HS-27A (cell line): Measurements from ENCODE around the gene GTPBP10.
"Not testable (repeated sequence)": the region's sequence is repeated elsewhere in the genome, so short reads cannot be mapped to it uniquely, and the experiment has no call there.

Source experiments
- DNase-seq: peaks from one replicate; pipeline ENCODE4 v3.0.0-alpha.2; 2012; ENCODE audit warnings: low read depth, missing footprints

Gene GTPBP10, protein sequence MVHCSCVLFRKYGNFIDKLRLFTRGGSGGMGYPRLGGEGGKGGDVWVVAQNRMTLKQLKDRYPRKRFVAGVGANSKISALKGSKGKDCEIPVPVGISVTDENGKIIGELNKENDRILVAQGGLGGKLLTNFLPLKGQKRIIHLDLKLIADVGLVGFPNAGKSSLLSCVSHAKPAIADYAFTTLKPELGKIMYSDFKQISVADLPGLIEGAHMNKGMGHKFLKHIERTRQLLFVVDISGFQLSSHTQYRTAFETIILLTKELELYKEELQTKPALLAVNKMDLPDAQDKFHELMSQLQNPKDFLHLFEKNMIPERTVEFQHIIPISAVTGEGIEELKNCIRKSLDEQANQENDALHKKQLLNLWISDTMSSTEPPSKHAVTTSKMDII

DNA sequence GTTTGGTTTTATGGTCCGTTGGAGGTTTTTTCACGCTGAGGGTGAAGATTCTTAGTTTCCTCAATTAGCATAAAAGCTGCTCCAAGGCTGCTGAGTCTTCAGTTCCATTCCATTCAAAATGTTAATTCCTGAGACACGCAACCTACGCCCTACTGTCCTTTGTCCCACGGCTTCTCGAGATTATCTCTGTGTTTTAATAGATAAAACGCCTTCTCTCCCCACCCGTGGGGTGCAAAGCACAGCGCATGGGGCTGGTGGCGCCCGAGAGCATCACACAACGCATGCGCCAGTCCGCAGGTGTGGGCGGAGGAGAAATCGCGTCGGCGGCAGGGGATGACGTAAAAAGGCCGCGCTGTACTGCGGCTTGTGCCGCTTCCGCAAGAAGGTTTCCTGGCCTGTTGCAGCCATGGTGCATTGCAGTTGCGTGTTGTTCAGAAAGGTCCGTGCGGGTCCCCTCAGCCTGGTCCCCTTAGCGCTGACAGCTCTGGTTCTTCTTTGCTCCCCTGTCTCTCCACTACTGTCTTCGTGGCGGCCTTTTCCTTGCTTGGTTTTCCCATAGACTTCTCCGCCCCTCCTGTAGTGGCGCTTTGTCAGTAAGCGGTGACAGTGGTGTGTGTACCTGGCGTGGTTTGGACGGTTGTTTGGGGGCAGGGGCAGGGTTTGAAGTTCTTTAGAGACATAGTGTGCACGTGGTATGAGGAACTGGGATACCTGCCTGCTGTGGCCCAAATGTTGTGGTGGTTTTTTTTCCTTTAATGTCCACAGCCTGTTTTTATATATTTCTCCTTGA, at the start of gene GTPBP10:
TSS of gene GTPBP10 (plus strand) at position 381 of the 790 bp plus-strand sequence. CDS start at position 407, 26 bp downstream.
- peak; percentile 60 for DNase-seq

DNA sequence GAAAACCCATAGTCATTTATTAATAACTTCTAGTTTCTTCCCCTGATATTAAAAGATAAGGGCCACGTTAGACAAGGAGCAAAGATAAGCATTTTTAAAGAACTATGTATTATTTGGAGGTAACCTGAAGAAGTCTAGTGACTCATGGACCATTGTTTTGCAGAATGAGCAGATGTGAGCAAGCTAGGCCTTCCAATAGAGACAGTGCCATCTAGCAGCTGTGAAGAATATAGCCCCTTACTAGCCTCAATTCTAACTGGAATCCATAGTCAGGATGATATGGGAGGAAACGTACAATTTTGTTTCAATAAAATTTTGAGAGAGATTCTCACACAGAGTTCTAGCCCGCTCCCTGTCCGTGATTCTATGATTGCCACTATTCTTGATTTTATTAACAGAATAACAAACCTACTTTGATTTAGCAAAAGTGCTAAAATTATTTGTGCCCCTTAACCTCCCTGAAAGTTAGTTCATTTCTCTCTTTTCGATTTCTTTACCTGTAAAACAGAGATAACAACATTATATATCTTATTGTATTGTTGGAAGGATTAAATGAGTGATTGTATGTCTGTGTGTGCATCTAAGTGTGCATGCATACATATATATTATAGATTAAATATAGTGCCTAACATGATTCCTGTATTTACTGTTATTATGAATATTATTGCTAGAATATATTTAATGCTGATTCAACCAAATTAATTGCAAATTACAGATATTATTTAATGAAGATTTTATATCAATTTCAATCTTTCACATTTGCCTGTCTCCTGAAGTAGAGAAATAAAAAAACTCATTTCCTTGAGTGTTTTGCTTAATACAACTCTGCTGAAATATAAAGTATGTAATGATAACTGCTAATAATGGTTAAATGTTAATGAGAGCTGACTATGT, 48.1 kb upstream of the GTPBP10 start:
- no peak for DNase-seq

DNA sequence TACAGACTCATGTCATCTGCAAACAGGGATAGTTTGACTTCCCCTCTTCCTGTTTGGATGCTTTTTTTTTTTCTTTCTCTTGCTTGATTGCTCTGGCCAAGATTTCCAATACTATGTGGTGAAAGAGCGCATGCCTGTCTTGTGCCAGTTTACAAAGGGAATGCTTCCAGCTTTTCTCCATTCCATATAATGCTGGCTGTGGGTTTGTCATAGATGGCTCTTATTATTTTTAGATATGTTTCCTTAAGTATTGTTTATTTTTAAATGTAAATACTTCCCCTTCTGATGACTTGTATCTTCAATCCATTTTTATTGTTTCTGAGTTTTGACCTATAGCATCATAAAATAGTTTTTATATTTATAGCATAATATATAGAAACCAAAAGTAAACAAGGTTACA, 43.3 kb upstream of the GTPBP10 start:
- no peak for DNase-seq

DNA sequence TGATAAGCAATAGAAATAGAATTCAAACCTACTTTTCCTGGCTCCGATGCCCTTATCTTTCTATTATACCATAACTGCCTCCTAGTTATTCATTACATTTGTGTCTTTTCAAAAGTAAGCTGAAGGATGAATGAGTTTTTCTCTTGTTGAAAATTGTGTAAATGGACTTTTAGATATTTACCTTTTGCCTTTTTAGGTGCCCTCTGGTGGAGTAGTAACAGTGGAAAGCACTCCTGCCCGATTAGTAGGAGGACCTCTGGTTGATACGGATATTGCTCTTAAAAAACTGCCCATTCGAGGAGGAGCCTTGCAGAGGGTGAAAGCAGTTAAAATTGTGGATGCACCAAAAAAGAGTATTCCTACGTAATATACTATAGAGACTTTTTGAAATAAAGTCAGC, 36.6 kb upstream of the GTPBP10 start:
- DNase-seq: no peak

DNA sequence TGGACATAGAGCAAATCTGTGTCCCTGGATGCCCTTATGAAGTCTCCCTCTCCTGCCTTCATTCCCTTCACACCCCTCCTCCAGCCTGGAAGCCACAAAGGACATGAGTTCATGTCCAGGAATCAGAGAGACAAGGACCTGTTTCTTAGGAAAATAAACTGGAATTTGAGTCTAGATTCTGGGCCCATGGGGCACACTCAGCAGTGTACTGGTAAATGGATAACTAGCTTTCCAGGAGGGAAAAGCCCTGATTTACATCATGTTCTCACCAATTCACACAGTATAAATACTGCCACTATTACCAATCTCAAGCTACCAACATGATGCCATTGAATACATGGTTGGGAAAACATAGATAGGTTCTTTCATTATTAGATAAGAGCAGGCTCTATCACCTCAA, 35.3 kb upstream of the GTPBP10 start:
- DNase-seq: no peak

DNA sequence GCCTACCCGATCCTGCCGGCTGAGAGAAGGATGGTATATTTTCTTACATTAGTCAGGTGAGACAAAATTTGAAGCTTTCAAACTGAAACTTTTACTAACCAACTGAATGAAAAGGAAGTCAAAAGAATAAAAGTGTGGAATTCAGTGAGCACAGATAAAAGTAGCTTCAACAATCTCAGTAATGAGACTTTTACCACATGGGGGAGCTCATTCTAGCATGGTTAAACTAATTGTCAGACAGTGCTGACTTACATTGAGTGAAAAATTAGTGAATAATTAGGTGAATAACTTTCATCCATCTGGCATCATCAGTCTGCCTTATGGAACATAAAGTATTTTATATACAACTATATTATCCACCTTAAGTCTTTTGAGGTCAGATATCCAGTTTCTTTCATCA, 33.8 kb upstream of the GTPBP10 start:
- no peak for DNase-seq

DNA sequence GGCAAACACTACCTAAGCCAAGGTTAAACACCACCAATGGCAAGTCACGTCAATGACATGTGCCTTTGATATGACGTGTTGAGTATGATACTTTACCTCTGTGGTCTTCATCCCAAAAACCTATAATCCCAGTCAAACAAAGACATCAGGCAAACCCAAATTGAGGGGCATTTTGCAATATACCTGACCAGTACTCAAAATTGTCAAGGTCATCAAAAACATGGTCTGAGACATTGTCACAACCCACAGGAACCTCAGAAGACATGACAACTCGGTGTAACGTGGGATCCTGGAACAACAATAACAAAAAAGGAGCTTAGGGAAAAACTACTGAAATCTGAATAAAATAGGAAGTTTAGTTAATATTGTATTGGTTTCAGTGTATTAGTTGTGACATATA, 32.6 kb upstream of the GTPBP10 start:
- no peak for DNase-seq

DNA sequence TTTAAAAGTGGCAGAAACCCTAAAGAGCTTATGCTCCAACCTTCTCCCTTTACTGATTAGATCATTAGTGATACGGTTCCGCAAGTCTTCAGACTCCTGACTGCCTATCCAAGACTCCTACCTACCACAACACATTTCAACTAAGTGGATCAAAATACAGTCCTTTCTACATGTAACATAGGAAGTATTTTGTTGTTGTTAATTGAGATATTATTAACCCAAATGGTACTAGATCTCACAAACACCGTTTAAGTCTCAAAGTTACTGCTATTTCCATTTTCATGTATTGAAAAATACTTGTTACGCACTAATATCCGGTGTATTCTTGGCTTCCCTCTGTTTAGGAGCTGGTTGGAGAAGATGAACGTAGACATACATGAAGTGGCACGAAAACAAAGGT, 26.5 kb upstream of the GTPBP10 start:
- no peak for DNase-seq

DNA sequence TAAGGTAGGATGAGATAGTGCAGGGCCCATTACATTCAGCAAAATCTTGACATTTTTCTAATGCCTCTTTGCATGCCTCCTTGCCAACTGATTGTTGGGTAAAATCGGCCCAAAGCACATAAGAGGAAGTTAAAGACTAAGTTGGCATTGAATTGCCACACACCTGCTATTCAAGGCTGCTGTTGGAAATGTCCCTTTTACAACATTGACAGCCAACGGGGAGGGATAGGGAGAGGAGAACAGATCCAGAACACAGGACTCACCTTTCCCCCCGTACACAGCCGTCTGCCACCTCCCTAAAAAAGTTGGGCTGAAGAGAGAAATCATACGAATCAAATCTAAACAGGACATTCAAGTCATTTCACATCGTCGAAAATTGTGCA, 26.1 kb upstream of the GTPBP10 start:
- DNase-seq: no peak

DNA sequence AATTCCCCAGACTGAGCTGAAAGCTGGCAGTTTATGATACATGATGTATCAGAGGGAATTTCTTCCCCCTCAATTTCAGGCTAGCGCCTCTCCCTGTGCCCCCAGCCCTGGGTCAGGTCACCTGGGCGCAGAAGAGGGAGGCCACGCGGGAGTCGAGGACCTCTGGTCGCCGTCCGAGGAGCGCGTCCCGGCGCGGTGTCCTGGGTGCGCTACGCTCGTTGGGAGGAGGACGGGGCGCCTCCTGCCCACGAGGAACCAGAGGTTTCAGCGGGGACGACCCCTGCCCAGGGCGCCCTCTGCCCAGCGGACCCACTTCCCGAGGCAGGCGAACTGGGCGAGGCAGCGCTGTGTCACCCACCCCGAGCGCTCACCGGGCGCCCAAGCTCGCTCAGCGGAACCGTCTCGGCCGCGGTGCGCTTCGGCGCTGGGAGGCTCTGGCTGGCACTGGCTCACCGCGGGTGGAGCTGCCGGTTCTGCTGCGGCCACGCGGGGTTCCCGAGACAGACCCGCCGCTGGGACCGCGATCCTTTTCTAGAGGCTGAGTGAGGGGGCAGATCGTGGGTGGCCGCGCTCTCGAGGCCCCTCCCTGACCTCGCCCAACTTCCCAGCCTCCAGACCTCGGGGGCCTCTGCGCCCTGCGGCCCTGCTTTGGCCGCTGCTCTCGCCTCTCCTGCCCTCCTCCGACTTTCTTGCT, 25.6 kb upstream of the GTPBP10 start, which contains the start of gene FAM237B:
TSS of gene FAM237B (minus strand) at position 504 of the 694 bp plus-strand sequence. CDS start 1,556 bp downstream, outside the sequence.
- DNase-seq: no peak

DNA sequence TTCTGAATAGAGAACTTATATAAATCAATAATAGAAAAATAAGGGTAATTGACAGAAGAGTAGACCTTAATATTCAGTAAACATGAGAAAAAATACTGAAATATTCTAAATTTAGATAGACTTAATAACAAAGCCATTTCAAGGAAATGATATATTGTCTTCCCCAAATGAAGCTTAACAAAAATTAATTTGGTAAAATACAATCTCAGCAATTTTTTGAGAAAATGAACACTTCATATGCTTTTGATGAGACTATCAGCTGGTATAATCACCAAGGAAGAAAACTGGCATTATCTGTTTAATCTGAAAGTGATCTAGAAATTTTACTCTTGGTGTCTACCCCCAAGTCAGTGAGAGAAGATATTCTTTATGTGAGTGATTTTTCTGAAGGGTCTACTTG, 23.7 kb upstream of the GTPBP10 start:
- no peak for DNase-seq

DNA sequence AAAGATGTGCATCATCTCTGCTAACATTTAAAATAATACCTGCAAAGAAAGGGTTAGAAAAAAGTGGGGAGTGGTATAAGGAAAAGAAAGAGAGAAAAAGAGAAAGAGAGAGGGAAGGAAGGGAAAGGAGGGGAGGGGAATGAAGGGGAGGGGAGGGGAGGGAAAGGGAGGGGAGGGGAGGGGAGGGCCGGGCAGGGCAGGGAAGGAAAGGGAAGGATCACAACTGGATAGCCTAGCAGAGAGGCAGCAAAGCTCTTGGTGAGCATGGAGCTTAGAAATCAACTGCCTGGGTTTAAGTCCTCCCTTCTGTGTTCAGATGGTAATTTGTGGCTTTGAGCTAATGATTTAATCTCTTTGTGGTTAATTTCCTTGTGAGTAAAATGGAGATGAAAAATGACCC, 20.0 kb upstream of the GTPBP10 start:
- no peak for DNase-seq

DNA sequence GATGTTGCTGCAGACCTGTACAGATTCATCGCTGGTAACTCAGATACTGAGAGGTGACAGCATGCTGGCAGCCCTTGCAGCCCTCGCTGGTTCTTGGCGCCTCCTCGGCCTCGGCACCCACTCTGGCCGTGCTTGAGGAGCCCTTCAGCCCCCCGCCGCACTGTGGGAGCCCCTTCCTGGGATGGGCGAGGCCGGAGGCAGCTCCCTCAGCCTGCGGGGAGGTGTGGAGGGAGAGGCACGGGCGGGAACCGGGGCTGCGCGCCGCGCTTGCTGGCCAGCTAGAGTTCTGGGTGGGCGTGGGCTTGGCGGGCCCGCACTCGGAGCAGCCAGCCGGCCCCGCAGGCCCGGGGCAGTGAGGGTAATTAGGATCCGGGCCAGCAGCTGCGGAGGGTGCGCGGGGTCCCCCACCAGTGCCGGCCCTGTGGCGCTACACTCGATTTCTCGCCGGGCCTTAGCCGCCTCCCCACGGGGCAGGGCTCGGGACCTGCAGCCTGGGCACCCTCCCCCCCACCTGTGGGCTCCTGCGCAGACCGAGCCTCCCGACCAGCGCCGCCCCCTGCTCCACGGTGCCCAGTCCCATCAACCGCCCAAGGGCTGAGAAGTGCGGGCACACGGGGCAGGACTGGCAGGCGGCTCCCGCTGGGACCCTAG, 12.2 kb upstream of the GTPBP10 start:
- DNase-seq: no peak

DNA sequence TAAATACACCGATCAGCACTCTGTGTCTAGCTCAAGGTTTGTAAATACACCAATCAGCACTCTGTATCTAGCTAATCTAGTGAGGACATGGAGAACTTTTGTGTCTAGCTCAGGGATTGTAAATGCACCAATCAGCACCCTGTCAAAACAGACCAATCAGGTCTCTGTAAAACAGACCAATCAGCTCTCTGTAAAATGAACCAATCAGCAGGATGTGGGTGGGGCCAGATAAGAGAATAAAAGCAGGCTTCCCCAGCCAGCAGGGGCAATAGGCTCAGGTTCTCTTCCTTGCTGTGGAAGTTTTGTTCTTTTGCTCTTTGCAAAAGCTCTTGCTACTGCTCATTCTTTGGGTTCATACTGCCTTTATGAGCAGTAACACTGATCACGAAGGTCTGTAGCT, 11.6 kb upstream of the GTPBP10 start:
- not testable (repeated sequence) for DNase-seq

DNA sequence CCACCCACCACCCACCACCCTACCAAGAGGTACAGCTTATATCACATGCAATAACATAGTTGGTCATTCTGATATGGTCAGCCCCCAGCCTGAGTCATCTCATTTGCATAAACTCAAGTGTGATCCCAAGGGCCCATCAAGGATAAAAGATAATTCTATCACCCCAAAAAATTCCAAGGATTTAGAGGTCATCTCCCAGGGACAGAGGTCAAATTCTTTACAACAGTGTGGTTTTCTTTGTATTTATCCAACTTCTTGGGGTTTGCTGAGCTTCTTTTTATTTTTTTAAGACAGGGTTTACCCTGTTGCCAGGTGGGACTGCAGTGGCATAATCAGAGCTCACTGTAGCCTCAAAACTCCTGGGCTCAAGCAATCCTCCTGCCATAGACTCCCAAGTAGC, 9.4 kb upstream of the GTPBP10 start:
- DNase-seq: peak; percentile 40

DNA sequence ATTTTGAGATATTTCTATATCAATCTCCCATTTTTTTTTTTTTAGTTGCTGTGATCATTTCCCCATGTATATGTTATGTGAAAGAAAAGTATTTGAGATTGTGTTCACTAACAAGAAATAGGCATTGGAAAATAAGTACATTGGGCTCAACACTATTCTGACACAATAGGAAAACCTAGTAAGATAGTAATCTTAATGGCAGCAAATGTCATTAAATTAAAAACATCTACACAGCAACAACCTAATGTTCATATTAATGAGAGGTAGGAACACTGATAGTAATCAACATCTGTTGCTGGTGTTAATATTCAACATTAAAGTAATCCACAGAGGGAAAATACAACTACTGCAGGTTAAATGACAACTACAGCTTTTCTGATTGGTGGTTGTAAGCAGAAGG, 1.5 kb upstream of the GTPBP10 start:
- no peak for DNase-seq

DNA sequence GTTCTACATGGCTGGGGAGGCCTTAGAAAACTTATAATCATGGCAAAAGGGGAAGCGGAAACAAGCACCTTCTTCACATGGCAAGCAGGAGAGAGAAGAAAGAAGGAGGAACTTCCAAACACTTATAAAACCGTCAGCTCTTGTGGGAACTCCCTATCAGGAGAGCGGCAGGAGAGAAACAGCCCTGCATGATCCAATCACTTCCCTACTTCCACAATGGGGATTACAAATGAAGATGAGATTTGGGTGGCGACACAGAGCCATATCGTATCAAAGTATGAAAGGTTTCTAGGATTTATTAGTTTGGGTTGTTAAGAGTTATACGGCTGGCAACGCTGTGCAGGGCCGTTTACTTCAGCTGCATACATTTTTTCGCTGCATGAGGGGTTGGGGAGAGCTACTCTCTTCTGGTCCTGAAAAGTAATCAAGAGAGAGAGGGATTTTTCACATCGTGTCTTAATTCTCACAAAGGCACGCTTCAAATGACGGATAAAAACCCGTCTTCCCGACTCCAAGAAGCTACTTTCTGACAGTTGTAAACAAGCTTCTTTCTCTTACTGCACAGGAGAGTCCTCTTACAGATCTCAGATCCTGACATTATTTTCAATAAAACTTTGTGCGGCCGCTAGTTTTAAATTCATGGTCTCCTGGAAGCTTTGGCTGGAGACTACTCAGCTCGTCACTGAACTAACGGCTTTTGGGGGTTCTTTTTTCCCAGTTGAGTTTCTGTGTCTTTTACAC, 751 bp upstream of the GTPBP10 start:
- DNase-seq: no peak

DNA sequence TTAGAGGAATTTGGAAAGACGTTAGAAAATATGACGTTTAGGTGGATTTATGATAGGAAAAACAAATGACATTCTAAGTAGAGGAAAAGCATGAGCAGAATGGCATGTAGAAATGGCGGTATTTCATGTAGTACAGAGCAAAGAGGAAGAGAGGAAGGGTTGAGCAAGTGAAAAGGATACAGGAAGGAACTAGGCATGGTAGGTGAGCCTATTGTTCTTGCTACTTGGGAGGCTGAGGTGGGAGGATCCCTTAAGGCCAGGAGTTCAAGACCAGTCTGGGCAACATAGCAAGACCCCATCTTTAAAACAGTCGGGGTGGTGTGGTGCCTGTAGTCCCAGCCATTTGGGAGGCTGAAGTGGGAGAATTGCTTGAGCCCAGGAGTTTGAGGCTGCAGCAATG, 1.2 kb downstream of the GTPBP10 start:
- no peak for DNase-seq

DNA sequence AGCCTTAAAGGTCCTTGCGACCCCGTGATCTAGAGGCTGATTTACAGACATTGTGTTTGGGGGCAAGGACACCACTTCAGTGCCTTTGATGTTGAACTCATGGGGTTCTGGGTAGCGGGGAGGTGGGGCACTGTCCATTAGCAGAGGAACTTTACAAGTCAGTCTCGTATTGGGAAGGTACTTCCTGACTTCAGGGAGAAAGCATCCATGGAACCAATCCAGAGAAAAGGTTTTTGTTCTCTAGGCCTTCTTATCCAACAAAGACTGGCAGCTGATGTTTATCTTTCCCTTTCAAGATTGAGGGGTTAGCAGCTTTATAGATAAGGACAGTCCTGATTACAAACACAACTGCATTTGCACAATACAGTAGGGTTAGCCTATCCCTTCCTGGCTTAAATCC, 2.8 kb downstream of the GTPBP10 start:
- DNase-seq: no peak

DNA sequence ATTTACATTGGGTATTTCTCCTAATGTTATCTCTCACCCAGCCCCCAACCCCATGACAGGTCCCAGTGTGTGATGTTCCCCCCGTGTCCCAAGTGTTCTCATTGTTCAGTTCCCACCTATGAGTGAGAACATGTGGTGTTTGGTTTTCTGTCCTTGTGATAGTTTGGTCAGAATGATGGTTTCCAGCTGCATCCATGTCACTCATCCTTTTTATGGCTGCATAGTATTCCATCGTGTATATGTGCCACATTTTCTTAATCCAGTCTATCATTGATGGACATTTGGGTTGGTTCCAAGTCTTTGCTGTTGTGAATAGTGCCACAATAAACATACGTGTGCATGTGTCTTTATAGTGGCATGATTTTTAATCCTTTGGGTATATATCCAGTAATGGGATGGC, 3.5 kb downstream of the GTPBP10 start:
- DNase-seq: not testable (repeated sequence)
